Subcutaneous adipose tissue (tissue), 4 donors: ENCODE results near the gene DMGDH. TPM values are rescaled to one million over a fixed set of nuclear protein-coding genes. Genes with fewer than 3 reads are reported as not detected.

Source experiments
- CTCF ChIP-seq: fragments of 450-650 bp; IDR thresholded peaks from one replicate; pipeline ENCODE4 v1.5.1; 2016; ENCODE audit warnings: low read depth, mild to moderate bottlenecking, control low read depth, antibody characterized with exemption, moderate library complexity
- total RNA-seq, 4 donors: library from RNA; depleted of rRNA; stranded (reverse); fragments of >200 nt; gene quantifications; one replicate each; pipeline ENCODE4 v1.1.0, GENCODE V29; 2016

Gene DMGDH
- total RNA-seq, 4 donors from 2014 or later = 5.9 to 12.6 (median 9.9) TPM

- no peak for TF ChIP-seq CTCF
Measured at GRCh38 chr5:78959767-78960166, 109.7 kb downstream of the DMGDH start.

DNA sequence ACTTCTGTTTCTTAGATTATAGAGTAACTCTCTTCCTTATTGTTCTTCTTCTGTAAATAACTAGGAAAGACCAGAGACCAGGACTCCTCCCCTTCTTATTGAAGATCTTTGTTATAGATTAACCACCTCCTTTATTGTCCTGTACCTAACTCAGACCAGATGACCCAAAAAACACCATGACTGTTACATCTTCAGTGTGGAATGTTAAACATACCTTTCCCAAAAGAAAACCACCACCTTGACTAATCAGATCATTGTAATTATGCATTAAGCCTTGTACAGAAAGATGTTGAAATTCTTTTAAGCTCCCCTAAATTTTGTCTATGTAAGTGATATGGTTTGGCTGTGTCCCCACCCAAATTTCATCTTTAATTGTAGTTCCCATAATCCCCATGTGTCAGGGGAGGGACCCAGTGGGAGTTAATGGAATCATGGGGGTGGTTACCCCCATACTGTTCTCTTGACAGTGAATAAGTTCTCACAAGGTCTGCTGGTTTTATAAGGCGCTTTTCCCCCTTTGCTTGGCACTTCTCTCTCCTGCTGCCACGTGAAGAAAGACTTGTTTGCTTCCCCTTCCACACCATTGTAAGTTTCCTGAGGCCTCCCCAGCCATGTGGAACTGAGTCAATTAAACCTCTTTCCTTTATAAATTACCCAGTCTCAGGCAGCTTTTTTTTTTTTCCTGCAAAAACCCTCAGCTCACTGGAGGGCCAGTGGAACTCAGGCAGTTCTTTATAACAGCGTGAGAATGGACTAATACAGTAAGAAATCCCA, 110.6 kb downstream of the DMGDH start:
- no peak for TF ChIP-seq CTCF

DNA sequence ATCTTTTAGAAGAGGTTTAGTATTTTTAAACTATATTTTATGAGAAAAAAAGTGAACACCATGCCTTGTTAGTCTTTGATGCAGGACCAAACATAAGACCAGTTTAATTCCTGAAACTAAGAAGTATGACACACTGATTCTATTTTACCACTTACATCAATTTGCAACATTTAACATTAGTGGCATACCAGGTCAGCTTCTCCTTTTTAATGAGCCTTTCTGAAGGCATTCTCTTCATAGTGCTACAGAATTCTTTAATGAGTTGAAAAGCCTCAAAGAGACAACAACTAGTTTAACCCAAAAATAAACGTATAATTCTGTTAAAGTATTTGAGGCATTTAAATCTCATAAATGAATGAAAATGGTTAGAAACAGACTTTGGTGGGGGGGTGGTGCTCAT, 112.6 kb downstream of the DMGDH start:
- TF ChIP-seq CTCF = no peak

GRCh38 chr5:78953092-78953800, 116.2 kb downstream of the DMGDH start:
- TF ChIP-seq CTCF = no peak

Other genes starting within 250 kb of the DMGDH start
- gene ARSB, start 84.4 kb downstream of the DMGDH start, total RNA-seq = 10 to 100 TPM; 10.9 to 24.8 (median 17.0) TPM
- 10 to 100 TPM; 26.0 to 83.1 (median 67.7) TPM for gene BHMT2, start 93 bp upstream of the DMGDH start, total RNA-seq
- 1 to 10 TPM in 3 of 4 donors, under 1 TPM in 1; 0.44 to 2.4 (median 1.9) TPM for gene BHMT, start 42.1 kb upstream of the DMGDH start, total RNA-seq
- 10 to 100 TPM; 13.9 to 15.9 (median 14.5) TPM for gene JMY, start 166.5 kb upstream of the DMGDH start, total RNA-seq